Neutrophil (primary cell): ENCODE results near the gene ANGPTL3.

Experiments used
- H3K27ac ChIP-seq: fragments of 200-600 bp; sonication (generic); 2 replicates; pipeline ENCODE4 v1.5.1; 2016; ENCODE audit warnings: mild to moderate bottlenecking, moderate library complexity
- H3K27me3 ChIP-seq: fragments of 200-600 bp; sonication (generic); 2 replicates; pipeline ENCODE4 v1.6.0; 2016; ENCODE audit warnings: mild to moderate bottlenecking
- H3K36me3 ChIP-seq: fragments of 200-600 bp; sonication (generic); 2 replicates; pipeline ENCODE4 v1.5.1; 2017
- H3K4me1 ChIP-seq, 2 experiments: fragments of 200-600 bp in 1 of 2; sonication (generic) in 1 of 2; 1 replicate in 1 of 2; 2 replicates in 1 of 2; pipeline versions ENCODE4 v1.5.1 to v1.6.1; 2013 to 2016; ENCODE audit warnings: low read depth in 1 of 2, low read length in 1 of 2, mild to moderate bottlenecking in 1 of 2, moderate library complexity in 1 of 2; ENCODE audit not compliant: control insufficient read depth in 1 of 2, insufficient read depth in 1 of 2
- H3K4me3 ChIP-seq, 2 experiments: fragments of 200-600 bp in 1 of 2; sonication (generic) in 1 of 2; 1 replicate in 1 of 2; 2 replicates in 1 of 2; pipeline ENCODE4 v1.5.1; 2013 to 2016; ENCODE audit warnings: low read depth in 1 of 2, low read length in 1 of 2, mild to moderate bottlenecking in 1 of 2, moderate library complexity in 1 of 2
- H3K9me3 ChIP-seq: fragments of 200-600 bp; sonication (generic); 2 replicates; pipeline ENCODE4 v1.5.1; 2016
- CTCF ChIP-seq: fragments of 200-600 bp; sonication (generic); IDR thresholded peaks from 2 replicates; pipeline ENCODE4 v1.5.1; 2016; ENCODE audit warnings: antibody characterized with exemption

Gene ANGPTL3

GRCh38 chr1:62637392-62638105 is 40.2 kb downstream of the ANGPTL3 start:
- no peaks in the 10 kb centered on the region for H3K36me3 ChIP-seq
- no peaks in the 10 kb centered on the region for H3K27me3 ChIP-seq
- H3K4me3 ChIP-seq = no peak overlapping the region
- H3K27ac ChIP-seq = no peak overlapping the region
- no peak for TF ChIP-seq CTCF
- H3K9me3 ChIP-seq = no peaks in the 10 kb centered on the region
- no peaks in the 10 kb centered on the region for H3K4me1 ChIP-seq

GRCh38 chr1:62643283-62643682 is 46.0 kb downstream of the ANGPTL3 start:
- Histone ChIP-seq H3K36me3 (no peaks in the 10 kb centered on the region), H3K9me3 (no peaks in the 10 kb centered on the region), H3K27me3 (no peaks in the 10 kb centered on the region), H3K27ac (no peak overlapping the region), H3K4me3 (no peak overlapping the region), H3K4me1 (no peaks in the 10 kb centered on the region)
- no peak for TF ChIP-seq CTCF

GRCh38 chr1:62652387-62652786 is 55.1 kb downstream of the ANGPTL3 start:
- Histone ChIP-seq H3K27ac (no peak overlapping the region), H3K36me3 (no peaks in the 10 kb centered on the region), H3K27me3 (no peaks in the 10 kb centered on the region), H3K4me3 (no peak overlapping the region), H3K9me3 (no peaks in the 10 kb centered on the region), H3K4me1 (no peaks in the 10 kb centered on the region)
- TF ChIP-seq CTCF = no peak

- H3K4me3 ChIP-seq = no peak overlapping the region
- H3K27me3 ChIP-seq = no peaks in the 10 kb centered on the region
- H3K36me3 ChIP-seq = no peaks in the 10 kb centered on the region
- no peak for TF ChIP-seq CTCF
- no peaks in the 10 kb centered on the region for H3K9me3 ChIP-seq
- H3K27ac ChIP-seq = no peak overlapping the region
- H3K4me1 ChIP-seq = no peaks in the 10 kb centered on the region
Measured at GRCh38 chr1:62654744-62655143, 57.4 kb downstream of the ANGPTL3 start.
